Gastrocnemius medialis (tissue), 4 donors: ENCODE results near the gene ABTB2. TPM values are rescaled to one million over a fixed set of nuclear protein-coding genes. Genes with fewer than 3 reads are reported as not detected.

Experiments
- ATAC-seq, 2 donors: fragments of 150-250 bp; one replicate each; pipeline ENCODE4 v1.9.1; 2016
- DNase-seq, 2 donors: peaks; one replicate each; pipeline ENCODE4 v3.0.0-alpha.2; 2019
- H3K27ac ChIP-seq, 4 donors: fragments of 200-600 bp; sonication (generic); 1 replicate in 1 of 4; 2 replicates in 3 of 4; pipeline ENCODE4 v1.5.1; 2016 to 2018; ENCODE audit warnings: mild to moderate bottlenecking in 2 of 4, moderate library complexity in 1 of 4
- H3K27me3 ChIP-seq, 3 donors: fragments of 200-600 bp; sonication (generic) in 2 of 3; 1 replicate in 1 of 3; 2 replicates in 2 of 3; pipeline versions ENCODE4 v1.5.1 to v1.6.0; 2016 to 2019; ENCODE audit warnings: mild to moderate bottlenecking in 1 of 3, moderate library complexity in 1 of 3
- H3K36me3 ChIP-seq, 2 donors: fragments of 200-600 bp; sonication (generic) in 1 of 2; one replicate each; pipeline ENCODE4 v1.5.1; 2017 to 2018
- H3K4me1 ChIP-seq, 2 donors: fragments of 200-600 bp; sonication (generic) in 1 of 2; one replicate each; pipeline ENCODE4 v1.5.1; 2016 to 2017; ENCODE audit warnings: mild to moderate bottlenecking in 2 of 2
- H3K4me3 ChIP-seq, 4 donors: fragments of 200-600 bp; sonication (generic) in 3 of 4; 1 replicate in 1 of 4; 2 replicates in 3 of 4; pipeline ENCODE4 v1.5.1; 2016 to 2019; ENCODE audit warnings: mild to moderate bottlenecking in 2 of 4
- H3K9me3 ChIP-seq, 3 donors: fragments of 200-600 bp; sonication (generic) in 2 of 3; 1 replicate in 1 of 3; 2 replicates in 2 of 3; pipeline ENCODE4 v1.5.1; 2016 to 2019
- CTCF ChIP-seq, 5 experiments: fragments of 450-650 bp in 3 of 5; fragments of 200-600 bp in 2 of 5; sonication (generic) in 2 of 5; IDR thresholded peaks in 4 of 5; conservative IDR thresholded peaks in 1 of 5; 1 replicate in 4 of 5; 2 replicates in 1 of 5; pipeline ENCODE4 v1.5.1; 2016 to 2019; ENCODE audit warnings: antibody characterized with exemption in 5 of 5, mild to moderate bottlenecking in 3 of 5, moderate library complexity in 3 of 5
- POLR2A ChIP-seq, 2 donors: fragments of 450-650 bp; IDR thresholded peaks; one replicate each; pipeline ENCODE4 v1.6.1; 2017; ENCODE audit warnings: antibody characterized with exemption in 2 of 2, mild to moderate bottlenecking in 2 of 2, moderate library complexity in 2 of 2
- in situ Hi-C, 4 donors: fragments of 200-750 bp; cut with MboI; loops; one replicate each; pipeline versions ENCODE4 v1.15.0 to v1.8.0; 2017; ENCODE audit warnings: low sequenced_read_pairs in 4 of 4
- intact Hi-C: fragments of 100-400 bp; cut with DNase I; formaldehyde crosslinking; loops from one replicate; pipeline ENCODE4 v1.15.1; 2023; ENCODE audit warnings: low total_unique reads
- total RNA-seq, 4 donors: library from RNA; depleted of rRNA; stranded (reverse); fragments of >200 nt; gene quantifications; one replicate each; pipeline versions ENCODE4 v1.1.0 to v1.2.3, GENCODE V29; 2016

The ABTB2 gene
- total RNA-seq, 4 donors from 2014 or later: 8.8 to 30.7 (median 12.2) TPM

DNA sequence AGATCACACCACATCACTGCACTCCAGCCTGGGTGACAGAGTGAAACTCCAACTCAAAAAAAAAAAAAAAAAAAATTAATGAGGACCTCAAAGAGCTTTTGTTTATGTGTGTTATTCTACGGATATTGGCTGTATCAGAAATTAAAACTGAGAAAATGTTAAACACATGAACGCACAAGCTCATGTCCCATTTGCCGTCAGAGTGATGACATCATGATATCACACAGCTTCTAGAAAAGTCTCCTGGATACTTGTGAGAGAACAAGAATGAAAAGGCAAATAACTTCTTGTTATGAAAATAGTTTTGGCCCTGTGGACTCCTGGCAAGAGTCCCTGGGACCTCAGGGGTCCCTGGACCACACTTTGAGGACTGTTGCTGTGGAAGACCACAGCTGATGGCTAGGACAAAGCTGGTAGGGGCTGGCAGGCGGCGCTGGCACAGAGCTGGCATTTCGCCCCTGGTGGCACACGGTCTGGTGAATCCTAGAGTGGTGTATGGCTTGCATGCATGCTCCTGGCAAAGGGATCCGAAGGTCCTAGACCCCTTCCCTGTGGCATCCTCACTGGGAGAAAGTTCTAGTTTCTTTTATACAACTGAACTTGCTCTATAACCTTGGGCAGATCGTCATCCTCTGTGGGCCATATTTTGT lies 178.7 kb downstream of the ABTB2 start:
- H3K4me3 ChIP-seq: no peak overlapping the region
- no peaks in the 10 kb centered on the region for H3K9me3 ChIP-seq
- no peak for DNase-seq
- no peaks in the 10 kb centered on the region for H3K36me3 ChIP-seq
- in situ Hi-C loops: loop anchor here (5.0 to 25.0 kb wide), 3 partner anchors 178 to 308 kb away; partner anchors contain the start of gene ABTB2 (in 1 of the 4)
- ATAC-seq: no peak
- no peak for TF ChIP-seq POLR2A (IDR thresholded peaks at IDR 0.05)
- no peak for TF ChIP-seq CTCF (IDR thresholded peaks at IDR 0.05 in 4 of 5, conservative IDR thresholded peaks at IDR 0.05 in 1 of 5)
- peaks cover 5 to 10% of the 10 kb centered on the region in 2 donors for H3K4me1 ChIP-seq
- H3K27ac ChIP-seq: no peak overlapping the region
- H3K27me3 ChIP-seq: no peaks in the 10 kb centered on the region
- intact Hi-C loops: loop anchor here (5.0 kb wide), 1 partner anchor 73 kb away; no protein-coding TSS in a partner anchor

- intact Hi-C loops (loop anchor here (5.0 kb wide), 1 partner anchor 74 kb away; no protein-coding TSS in a partner anchor), in situ Hi-C loops (loop anchor here (5.0 to 25.0 kb wide), 3 partner anchors 179 to 309 kb away; partner anchors contain the start of gene ABTB2 (in 1 of the 4))
- H3K27me3 ChIP-seq: no peaks in the 10 kb centered on the region
- DNase-seq (no peak), ATAC-seq (no peak)
- H3K4me1 ChIP-seq: peaks cover 5 to 10% of the 10 kb centered on the region in 2 donors
- no peaks in the 10 kb centered on the region for H3K9me3 ChIP-seq
- TF ChIP-seq CTCF (IDR thresholded peaks at IDR 0.05 in 4 of 5, conservative IDR thresholded peaks at IDR 0.05 in 1 of 5): no peak
- no peak for TF ChIP-seq POLR2A (IDR thresholded peaks at IDR 0.05)
- no peak overlapping the region for H3K4me3 ChIP-seq
- H3K36me3 ChIP-seq: no peaks in the 10 kb centered on the region
- no peak overlapping the region for H3K27ac ChIP-seq
These were observed 179.5 kb downstream of the ABTB2 start for GRCh38 chr11:34178209-34178821.

- in situ Hi-C loops: loop anchor here (5.0 to 25.0 kb wide), 3 partner anchors 181 to 311 kb away; partner anchors contain the start of gene ABTB2 (in 1 of the 4)
- no peak for ATAC-seq
These were observed 181.0 kb downstream of the ABTB2 start for GRCh38 chr11:34176751-34177209.

More at GRCh38 chr11:34176751-34177209, 181.0 kb downstream of the ABTB2 start:
- Histone ChIP-seq H3K36me3 (no peaks in the 10 kb centered on the region), H3K27me3 (no peaks in the 10 kb centered on the region), H3K9me3 (no peaks in the 10 kb centered on the region), H3K4me1 (peaks cover 5 to 6% of the 10 kb centered on the region in 2 donors), H3K4me3 (no peak overlapping the region), H3K27ac (no peak overlapping the region)
- intact Hi-C loops: loop anchor here (5.0 kb wide), 1 partner anchor 76 kb away; no protein-coding TSS in a partner anchor
- DNase-seq: no peak
- TF ChIP-seq POLR2A (IDR thresholded peaks at IDR 0.05) (no peak), CTCF (IDR thresholded peaks at IDR 0.05 in 4 of 5, conservative IDR thresholded peaks at IDR 0.05 in 1 of 5) (no peak)
